Sciatic nerve (tissue), 2 donors: ENCODE results near the gene DYNC1LI2. TPM values are rescaled to one million over a fixed set of nuclear protein-coding genes. Genes with fewer than 3 reads are reported as not detected.
"Not testable (repeated sequence)": the region's sequence is repeated elsewhere in the genome, so short reads cannot be mapped to it uniquely, and the experiment has no call there.

Source experiments
- ATAC-seq: fragments of 200-7000 bp; cut with Tn5 transposase; one replicate; pipeline ENCODE4 v1.9.1; 2020; ENCODE audit warnings: mild to moderate bottlenecking, moderate library complexity
- DNase-seq: peaks from one replicate; pipeline ENCODE4 v3.0.0-alpha.2; 2020; ENCODE audit warnings: low spot score
- intact Hi-C: fragments of 100-400 bp; cut with DNase I; formaldehyde crosslinking; loops from one replicate; pipeline ENCODE4 v1.14.2; 2022
- total RNA-seq: library from RNA; stranded (reverse); fragmentation: NEBNext Ultra II Directional; extraction: Animal tissue kit (Norgen Biotek cat#: 25700); gene quantifications from one replicate; pipeline ENCODE4 v1.2.1, GENCODE V29; 2021
- donor health status: DM: no; HTN: no; CAD: no.
- donor health status: DM: no; HTN: no; CAD: no.

The DYNC1LI2 gene
- total RNA-seq, result 205 TPM

DNA sequence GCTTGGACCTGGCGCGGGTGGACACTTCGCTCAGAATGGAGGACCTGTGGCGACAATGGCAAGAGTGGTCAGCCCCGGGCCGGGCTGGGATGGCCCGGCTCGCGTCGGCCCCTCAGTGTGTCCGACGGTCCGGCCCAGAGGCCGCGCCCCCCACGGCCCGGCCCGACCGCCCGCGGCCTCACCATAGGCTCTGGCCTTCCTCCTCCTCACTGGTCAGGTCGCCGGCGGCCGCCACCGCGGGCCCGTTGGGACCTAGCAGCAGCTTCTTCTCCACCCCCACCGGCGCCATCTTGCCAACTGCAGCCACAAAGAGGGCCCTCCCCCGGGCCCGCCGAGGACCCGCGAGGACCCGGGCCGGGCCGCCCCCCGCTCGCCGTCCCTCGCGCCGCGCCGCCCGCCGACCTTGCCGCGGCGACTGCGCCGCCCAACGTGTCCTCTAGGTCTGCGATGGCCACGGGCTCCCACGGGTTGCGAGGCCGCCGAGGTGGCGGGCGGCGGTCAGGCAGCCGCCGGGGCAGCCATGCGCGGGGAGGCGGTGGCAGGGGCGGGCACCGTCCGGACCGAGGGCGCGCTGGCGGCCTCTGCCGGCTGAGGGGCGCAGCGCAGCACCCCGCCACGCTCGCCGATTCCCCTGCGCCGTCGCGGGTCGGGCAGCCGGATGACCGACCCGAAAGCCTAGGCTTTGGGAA is at the start of gene DYNC1LI2:
Gene DYNC1LI2 (minus strand): TSS at position 307 of the 689 bp plus-strand sequence. CDS start 18 bp downstream, at position 289.
- intact Hi-C loops, result no loop called here
- DNase-seq, result peak; percentile 88
- ATAC-seq, result peak; percentile 91

DNA sequence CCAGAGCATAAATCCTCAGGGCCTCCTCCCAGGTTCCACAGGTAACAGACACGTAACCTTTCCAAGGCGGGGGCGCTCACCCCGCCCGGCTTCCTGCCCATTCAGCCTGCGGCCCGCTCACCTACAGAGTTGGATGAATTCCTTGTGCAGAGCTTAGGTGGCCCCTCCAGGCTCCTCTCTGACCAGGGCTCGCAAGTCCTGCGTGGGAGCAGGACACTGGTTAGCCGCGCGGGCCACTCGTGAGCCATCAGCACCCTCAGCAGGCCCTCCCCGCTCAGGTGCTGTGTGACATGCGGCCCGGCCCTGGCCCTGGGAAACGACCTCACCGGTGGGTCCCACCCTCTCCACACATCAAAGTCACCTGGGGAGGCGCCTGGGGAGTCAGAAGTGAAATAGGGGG is 49.4 kb upstream of the DYNC1LI2 start:
- intact Hi-C loops, result no loop called here
- DNase-seq (no peak), ATAC-seq (no peak)

DNA sequence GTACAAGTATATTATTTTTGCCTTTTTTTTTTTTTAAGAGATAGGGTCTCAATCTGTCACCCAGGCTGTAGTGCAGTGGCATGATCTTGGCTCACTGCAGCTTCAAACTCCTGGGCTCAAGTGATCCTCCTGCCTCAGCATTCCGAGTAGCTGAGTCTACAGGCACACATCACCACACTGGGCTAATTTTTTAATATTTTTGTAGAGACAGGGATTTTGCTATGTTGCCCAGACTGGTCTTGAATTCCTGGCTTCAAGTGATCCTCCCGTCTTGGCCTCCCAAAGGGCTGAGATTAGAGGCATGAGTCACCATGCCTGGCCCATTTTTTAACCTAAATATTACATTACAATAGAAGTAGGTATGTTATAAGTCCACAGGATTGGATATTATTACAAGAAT is 46.8 kb upstream of the DYNC1LI2 start:
- DNase-seq, result no peak
- intact Hi-C loops, result no loop called here
- no peak for ATAC-seq

DNA sequence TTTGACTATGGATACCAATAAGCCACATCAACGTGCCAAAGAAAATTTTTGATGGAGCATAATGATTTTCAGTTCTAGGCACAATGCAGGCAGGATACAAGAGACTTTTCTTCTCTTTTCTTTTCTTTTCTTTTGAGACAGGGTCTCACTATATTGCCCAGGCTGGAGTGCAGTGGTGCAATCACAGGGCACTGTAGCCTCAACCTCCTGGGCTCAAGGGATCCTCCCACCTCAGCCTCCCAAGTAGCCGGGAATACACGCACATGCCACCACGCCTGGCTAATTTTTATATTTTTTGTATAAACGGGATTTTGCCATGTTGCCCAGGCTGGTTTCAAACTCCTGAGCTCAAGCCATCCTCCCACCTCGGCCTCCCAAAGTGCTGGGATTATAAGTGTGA is 42.6 kb upstream of the DYNC1LI2 start:
- intact Hi-C loops, DNase-seq, ATAC-seq: not testable (repeated sequence)

DNA sequence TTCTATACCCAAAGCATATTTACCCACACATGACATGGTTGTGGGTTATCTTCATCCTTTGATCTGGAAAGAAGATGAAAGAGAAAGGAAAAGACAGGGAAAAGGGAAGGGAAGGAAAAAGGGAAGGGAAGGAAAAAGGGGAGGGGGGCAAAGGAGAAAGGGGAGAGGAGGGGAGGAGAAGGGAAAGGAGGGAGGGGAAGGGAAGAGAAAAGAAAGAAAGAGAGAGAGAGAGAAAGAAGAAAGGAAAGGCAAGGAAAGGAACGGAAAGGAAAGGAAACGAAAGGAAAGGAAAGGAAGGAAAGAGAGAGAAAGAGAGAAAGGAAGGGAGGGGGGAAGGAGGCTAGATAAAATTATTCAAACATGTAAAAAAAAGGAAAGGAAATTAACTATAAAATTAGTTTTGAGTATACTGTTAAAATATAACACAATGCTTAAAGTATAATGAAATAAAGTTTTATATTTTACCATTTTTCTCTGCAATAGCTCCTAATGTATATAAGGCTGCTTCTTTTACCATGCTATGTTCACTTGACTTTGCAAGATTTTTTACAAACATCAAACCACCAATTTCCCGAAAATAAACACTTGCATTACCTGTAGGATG is 38.8 kb upstream of the DYNC1LI2 start:
- intact Hi-C loops, result no loop called here
- DNase-seq (no peak), ATAC-seq (no peak)

DNA sequence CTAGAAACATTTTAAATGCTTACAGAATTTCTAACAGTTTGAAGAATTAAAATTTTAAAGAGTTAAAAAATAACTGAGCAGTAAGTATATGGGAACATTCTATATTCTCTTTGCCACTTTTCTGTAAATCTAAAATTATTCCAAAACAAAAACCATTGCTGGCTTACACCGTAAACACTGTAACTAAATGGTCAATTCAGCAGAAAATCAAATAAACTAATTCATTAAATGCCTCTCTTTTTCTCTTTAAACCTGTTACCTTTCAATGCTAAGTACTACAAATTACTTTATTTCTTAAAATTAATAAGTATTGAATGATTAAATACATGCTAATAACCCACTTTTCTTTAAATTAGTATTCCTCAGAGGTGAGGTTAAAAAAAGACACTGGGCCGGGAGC is 36.0 kb upstream of the DYNC1LI2 start:
- intact Hi-C loops, result no loop called here
- ATAC-seq, result no peak

DNA sequence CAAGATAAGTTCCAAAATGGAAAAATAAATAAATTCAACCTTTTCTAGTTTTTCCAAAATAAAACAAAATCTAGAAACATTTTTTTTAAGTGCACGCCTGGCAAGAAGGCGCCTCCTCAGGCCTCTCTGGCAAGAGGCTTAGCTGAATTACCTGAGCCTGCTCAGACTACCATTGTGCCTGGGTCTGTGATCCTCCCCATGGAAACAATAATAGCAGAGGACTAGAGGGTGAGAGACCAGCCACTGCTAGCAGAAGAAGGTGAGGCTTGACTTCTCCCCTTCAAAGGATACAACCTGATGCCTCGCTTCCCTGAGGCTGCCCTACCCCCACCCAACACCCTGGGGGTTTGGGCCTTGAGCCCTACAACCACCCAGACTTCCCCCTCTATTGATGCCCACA is 35.1 kb upstream of the DYNC1LI2 start:
- no peak for ATAC-seq
- no peak for DNase-seq
- intact Hi-C loops, result no loop called here

More for the DNA sequence above, 36.0 kb upstream of the DYNC1LI2 start:
- DNase-seq, result no peak

DNA sequence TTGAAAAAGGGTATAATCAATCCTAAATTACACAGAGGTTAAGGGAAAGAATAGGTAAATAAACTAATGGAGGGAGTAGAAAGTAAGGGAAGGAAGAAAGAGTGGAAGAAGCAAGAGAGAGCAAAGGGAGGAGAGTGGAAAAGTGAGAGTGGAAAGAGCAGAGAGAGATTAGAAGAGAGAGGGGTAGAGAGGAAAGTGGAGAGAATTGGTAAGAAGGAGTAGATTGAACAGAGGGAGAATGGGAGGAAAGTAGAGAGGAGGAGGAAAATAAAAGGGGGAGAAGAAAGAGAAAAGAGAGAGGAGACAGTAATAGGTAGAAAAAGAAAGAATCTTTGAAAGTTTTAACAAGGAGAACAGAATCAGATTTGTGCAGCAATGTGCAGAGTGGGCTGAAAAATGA is 25.0 kb upstream of the DYNC1LI2 start:
- ATAC-seq, result no peak
- DNase-seq, result no peak
- intact Hi-C loops, result no loop called here

DNA sequence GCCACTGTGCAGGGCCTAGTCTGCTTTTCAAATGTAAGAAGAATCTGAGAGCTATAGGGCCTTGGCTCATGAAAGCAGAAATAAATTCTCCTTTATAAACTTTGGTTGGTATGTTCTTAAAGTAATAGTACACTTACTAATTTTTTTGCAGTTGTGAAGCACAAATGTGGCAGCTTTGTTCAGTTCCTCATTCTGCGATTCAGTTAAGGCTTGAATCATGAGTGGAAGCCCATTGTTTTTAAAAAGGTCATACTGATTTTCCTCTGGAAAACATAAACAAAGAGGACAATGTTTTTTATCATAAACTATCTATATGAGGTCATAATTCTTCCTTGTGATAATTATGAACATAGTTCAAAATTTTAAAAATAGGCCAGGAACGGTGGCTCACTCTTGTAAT is 23.6 kb upstream of the DYNC1LI2 start:
- intact Hi-C loops, result no loop called here
- DNase-seq (no peak), ATAC-seq (no peak)

DNA sequence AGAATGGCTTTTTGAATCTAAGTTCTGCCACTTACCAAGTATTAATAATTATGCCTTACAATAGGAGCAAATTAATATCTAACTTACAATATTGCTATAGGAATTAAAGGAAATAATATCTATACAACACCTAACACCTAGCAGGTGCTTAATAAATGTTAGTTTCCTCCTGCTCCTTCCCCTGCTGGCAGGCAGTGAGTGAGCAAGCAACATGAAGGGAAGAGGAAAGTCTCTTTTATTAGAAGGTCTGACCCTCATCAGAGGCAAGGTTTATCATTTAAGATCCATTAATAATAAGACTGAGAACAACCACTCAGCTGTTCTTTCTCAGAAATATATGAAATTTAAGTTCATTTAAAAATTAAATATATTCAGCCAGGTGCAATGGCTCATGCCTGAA is 6.7 kb upstream of the DYNC1LI2 start:
- ATAC-seq, result no peak
- intact Hi-C loops, result no loop called here
- no peak for DNase-seq

DNA sequence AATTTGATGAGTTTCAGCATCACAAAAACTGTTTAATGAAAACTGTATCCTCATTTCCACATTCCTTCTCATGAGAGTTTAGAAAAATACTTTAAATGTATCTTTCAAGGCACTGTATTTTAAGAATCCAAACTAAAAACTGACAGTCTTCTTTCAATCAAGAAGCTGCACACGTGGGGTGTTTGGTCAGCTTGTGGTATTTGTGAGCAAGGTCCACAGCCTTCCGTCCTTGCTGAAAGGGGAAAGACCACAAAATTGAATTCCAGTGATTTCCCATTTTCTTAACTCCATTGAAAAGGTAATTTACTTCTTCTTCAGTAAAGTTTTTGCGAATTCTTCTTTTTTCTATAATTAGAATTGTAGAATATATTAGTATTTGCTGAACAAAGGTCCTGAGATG is 3.4 kb upstream of the DYNC1LI2 start:
- DNase-seq, result no peak
- intact Hi-C loops, result no loop called here
- no peak for ATAC-seq

DNA sequence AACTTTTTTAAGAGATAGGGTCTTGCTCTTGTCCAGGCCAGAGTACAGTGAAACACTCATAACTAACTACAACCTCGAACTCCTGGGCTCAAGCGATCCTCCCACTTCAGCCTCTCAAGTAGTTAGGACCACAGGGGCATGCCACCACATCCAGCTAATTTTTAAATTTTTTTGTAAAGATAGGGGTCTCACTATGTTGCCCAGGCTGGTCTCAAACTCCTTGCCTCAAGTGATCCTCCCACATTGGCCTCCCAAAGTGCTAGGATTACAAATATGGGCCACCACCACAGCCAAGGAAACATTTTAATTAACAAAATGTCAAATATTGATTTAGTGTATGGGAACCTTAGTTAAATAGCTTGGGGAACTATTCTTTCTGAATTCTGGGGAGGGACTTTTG is 2.8 kb upstream of the DYNC1LI2 start:
- intact Hi-C loops, result no loop called here
- no peak for DNase-seq
- ATAC-seq, result no peak

DNA sequence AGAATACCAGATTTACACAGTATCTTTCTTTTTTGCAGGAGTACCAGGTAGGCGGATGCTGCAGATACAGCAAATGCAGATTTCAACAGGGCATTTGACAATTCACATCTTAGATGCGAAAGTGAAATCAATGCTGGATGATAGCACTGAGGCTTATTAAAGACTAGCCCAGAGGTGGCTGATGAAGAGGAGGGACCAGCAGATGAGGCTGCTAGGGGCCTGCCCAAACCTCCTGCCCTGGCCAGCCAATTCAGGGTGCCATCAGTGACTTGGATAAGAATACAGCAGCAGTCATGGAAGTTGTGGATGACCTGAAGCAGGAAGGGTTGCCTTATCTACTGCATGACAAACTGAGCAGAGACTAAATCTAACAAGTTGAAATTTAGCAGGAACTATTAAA is 1.5 kb upstream of the DYNC1LI2 start:
- ATAC-seq, result no peak
- intact Hi-C loops, result no loop called here
- DNase-seq, result no peak

DNA sequence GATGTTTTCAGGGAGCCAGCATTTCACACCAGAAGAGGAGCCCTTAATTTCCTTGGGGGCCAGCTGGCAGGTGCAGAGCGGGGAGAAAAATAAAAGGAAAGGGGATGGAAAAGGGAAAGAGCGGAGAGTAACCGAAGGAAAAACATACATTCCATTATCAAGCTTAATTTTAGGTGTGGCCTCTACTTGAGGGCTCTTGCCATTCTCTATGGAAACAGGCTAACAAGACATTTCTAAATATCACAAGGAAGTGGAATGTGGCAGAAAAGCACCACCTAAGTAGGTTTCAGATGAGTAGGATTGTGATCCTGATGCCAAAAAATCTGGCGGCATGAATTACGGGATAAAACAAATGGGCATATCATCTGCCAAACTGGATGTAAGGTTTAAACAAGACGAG is 970 bp upstream of the DYNC1LI2 start:
- DNase-seq (no peak), ATAC-seq (no peak)
- intact Hi-C loops, result no loop called here

DNA sequence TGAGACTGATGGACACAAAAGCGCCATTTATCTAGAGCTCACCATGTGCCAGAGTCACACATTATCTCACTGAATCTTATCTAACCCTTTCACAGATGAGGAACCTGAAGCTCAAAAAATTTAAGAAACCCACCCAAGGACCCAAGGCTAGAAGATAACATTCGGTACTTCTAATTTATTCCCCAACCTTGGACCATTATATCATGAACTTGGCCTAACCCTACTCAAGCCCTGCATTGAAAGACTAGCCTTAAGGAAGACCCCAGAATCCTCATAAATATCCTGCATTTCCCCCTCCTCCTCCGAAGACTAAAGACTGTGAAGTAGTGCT is 548 bp upstream of the DYNC1LI2 start:
- DNase-seq (no peak), ATAC-seq (no peak)
- intact Hi-C loops, result no loop called here

DNA sequence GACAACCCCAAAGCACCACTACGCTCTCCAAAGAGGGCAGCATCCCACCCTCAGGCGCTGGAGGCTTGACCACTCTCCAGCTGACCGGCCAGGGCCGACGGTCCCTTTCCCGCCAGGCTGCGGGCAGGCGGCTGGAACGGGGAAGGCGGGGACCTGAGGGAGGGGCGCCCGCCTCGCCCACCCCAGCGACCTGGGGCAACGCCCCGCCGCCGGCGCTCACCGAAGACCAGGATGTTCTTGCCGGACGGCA is 431 bp downstream of the DYNC1LI2 start:
- DNase-seq, result no peak
- peak; percentile 18 for ATAC-seq
- intact Hi-C loops, result no loop called here

DNA sequence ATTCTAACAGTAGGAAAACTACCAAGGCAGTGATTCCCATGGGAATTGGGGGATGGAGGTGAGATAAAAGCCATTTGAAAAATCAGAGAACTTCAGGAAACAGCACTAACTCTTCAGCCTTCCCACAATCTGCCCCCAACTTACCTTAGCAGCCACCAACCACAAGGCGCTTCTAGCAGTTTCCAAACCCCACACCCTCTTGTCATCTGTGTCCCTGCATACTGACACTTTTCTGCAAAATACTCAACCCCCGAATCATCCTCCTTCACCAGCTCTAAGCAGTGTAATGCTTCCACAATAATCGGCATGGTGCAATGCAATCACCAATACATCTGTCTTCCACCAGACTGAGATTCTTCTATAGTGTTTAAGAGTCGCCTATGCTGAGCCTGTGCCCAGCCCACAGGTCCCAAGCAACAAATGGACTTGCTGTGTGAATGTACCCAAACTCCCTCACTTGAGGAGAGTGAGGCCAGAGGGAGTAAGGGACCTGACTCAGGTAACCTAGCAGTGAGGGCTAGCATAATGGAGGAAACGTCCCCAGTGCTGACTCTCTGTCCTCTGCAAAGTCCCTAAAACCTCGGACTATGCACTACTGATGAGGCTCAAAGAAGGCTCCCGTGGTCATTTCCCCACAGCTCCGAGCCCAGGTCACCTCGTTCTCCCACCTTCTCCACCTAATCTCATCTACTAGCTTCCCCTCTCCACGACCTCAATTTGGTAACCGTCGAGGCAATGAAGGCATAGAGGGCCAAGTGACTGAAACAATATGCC is 943 bp downstream of the DYNC1LI2 start:
- intact Hi-C loops, result no loop called here
- DNase-seq (no peak), ATAC-seq (peak; percentile 6)

DNA sequence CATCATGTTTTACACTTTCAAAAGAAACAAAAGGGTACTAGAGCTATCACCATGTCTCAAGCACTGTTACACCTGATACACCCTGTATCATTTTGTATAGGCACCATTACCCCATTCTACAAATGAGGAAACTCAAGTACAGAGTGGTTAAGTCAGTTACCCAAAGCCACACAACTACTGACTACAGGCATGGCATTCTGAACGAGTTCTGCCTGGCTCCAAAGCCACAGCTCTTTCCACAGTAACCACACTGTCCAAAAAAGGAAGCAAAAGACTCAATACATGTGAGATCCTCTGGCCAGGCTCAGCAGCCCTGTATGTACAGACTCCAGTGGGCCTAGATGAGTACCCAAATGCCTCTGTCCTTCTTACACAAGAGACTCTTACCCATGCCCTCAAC is 4.7 kb downstream of the DYNC1LI2 start:
- intact Hi-C loops, result no loop called here
- DNase-seq (no peak), ATAC-seq (no peak)

DNA sequence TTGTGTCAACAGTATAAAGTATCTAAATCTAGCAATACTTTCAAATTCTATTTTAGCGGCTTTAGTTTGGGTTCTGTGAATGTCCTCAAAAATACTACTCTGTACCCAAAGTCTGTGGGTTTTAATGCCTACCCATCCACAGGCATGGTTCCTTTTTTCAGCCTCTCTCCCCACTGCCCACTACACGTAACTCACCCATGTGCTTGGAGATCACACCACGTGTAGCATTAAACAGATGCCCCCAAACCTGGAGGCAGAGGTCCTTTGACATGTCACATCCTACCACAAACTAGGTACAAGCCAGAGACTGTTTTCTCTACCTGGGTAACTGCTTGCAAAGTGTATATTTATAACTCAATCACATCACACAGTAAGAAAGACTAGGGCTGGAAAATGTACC is 5.4 kb downstream of the DYNC1LI2 start:
- intact Hi-C loops, result no loop called here
- no peak for ATAC-seq
- no peak for DNase-seq

DNA sequence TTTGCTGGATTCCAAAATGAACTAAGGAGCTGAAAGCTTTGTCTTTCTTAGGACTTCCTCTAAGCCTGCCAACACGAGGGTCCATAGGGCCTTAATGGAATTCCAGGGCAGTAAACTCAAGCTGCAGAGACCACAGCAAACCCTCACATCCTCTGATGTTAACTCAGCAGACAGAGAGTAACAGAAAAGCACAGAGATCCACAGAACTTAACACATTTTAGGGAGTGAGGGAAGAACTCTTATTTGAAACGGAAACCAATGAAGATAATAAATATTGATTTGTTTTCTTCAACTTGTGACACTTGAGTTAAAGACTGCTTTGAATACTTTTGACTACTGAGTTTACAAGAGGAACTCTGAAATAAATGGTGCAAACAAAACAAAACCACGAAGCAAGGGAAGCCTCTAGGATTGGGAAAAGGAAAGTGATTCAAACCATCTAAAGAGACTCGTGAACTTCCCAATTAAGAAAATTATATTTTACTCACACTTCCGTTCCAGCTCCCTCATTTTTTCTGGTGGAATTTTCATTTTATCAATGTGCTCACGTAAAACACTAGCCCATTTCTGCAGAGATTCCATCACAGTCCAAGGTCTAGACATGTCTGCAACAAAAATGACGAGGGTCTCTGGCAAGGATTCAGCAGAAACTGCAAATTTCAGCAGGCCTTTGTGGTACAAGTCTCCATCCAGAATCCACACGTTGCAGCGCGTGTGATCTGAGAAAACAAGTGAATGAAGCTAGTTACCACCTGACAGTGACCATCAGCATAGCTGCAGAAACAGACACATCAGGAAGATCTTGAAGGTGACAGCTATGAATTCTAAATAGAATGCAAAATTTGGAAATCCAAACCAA is 9.2 kb downstream of the DYNC1LI2 start:
- DNase-seq (no peak), ATAC-seq (peak; percentile 53)
- intact Hi-C loops, result no loop called here
